Gastroesophageal sphincter (tissue), 4 donors: ENCODE results near the gene SPINK8. TPM values are rescaled to one million over a fixed set of nuclear protein-coding genes. Genes with fewer than 3 reads are reported as not detected.
A peak's percentile ranks its signal among the peaks of the same experiment; 100 is the strongest.

Source experiments
- ATAC-seq: fragments of 150-250 bp; one replicate; pipeline ENCODE4 v1.9.1; 2016; ENCODE audit warnings: mild to moderate bottlenecking, moderate library complexity
- H3K27ac ChIP-seq, 4 donors: fragments of 200-600 bp; sonication (generic) in 3 of 4; 1 replicate in 3 of 4; 2 replicates in 1 of 4; pipeline ENCODE4 v1.5.1; 2016 to 2019
- H3K27me3 ChIP-seq: fragments of 200-600 bp; sonication (generic); one replicate; pipeline ENCODE4 v1.5.1; 2019
- H3K36me3 ChIP-seq, 2 donors: fragments of 200-600 bp; sonication (generic); one replicate each; pipeline ENCODE4 v1.5.1; 2019; ENCODE audit warnings: control low read depth in 1 of 2
- H3K4me1 ChIP-seq, 3 donors: fragments of 200-600 bp; sonication (generic); 1 replicate in 2 of 3; 2 replicates in 1 of 3; pipeline ENCODE4 v1.5.1; 2016 to 2019; ENCODE audit warnings: control low read depth in 2 of 3
- H3K4me3 ChIP-seq, 2 donors: fragments of 200-600 bp; sonication (generic); one replicate each; pipeline ENCODE4 v1.5.1; 2019; ENCODE audit warnings: mild to moderate bottlenecking in 1 of 2, moderate library complexity in 1 of 2
- H3K9me3 ChIP-seq, 3 donors: fragments of 200-600 bp; sonication (generic); one replicate each; pipeline ENCODE4 v1.5.1; 2017 to 2019; ENCODE audit warnings: control low read depth in 2 of 3
- EP300 ChIP-seq: sonication (generic); formaldehyde crosslinking; IDR thresholded peaks from one replicate; pipeline ENCODE4 v1.6.1; 2017; ENCODE audit warnings: antibody characterized with exemption, mild to moderate bottlenecking
- POLR2A ChIP-seq, 2 donors: fragments of 450-650 bp; IDR thresholded peaks; one replicate each; pipeline ENCODE4 v1.6.1; 2017; ENCODE audit warnings: antibody characterized with exemption in 2 of 2, mild to moderate bottlenecking in 2 of 2, moderate library complexity in 1 of 2
- POLR2AphosphoS5 ChIP-seq: sonication (generic); formaldehyde crosslinking; IDR thresholded peaks from one replicate; pipeline ENCODE4 v1.6.1; 2017; ENCODE audit warnings: antibody characterized with exemption
- WGBS, 2 donors: methylation state at CpG; one replicate each; pipeline ENCODE4 v1.1.5; 2018; ENCODE audit warnings: low coverage in 1 of 2; 5-methylcytosine and 5-hydroxymethylcytosine counted together
- total RNA-seq, 4 donors: library from RNA; depleted of rRNA; stranded (reverse); fragments of >200 nt; gene quantifications; one replicate each; pipeline ENCODE4 v1.1.0, GENCODE V29; 2016
- TF ChIP-seq, protein P1 (sequence below), 4 experiments: fragments of 200-600 bp in 2 of 4; fragments of 450-650 bp in 2 of 4; sonication (generic) in 1 of 4; IDR thresholded peaks; one replicate each; pipeline ENCODE4 v1.5.1; 2017 to 2019; ENCODE audit warnings: antibody characterized with exemption in 4 of 4, mild to moderate bottlenecking in 2 of 4, moderate library complexity in 2 of 4

The SPINK8 gene
- total RNA-seq, 4 donors from 2014 or later: not detected

DNA sequence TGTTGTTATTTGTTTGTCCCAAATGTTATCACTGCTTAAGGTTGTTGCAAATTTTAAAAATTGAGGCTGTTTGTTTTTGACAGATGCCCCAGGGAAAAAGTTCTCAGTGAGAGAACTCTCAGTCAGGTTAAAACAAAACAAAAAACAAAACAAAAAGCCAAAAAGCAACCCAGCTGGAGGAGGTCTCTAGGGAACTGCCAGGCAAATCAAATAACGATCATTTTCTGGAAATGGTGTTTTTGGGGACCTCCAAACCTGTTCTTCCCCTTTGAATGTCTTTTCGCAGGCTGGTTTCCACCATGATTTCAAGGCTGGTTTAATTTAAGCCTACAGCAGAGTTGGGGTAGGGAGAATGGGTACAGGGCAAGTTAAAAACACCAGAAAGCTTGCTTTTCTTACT lies 27.2 kb downstream of the SPINK8 start:
- TF ChIP-seq POLR2A (IDR thresholded peaks at IDR 0.05): no peak
- TF ChIP-seq EP300: no peak
- no peak for TF ChIP-seq POLR2AphosphoS5
- TF ChIP-seq, protein P1, sequence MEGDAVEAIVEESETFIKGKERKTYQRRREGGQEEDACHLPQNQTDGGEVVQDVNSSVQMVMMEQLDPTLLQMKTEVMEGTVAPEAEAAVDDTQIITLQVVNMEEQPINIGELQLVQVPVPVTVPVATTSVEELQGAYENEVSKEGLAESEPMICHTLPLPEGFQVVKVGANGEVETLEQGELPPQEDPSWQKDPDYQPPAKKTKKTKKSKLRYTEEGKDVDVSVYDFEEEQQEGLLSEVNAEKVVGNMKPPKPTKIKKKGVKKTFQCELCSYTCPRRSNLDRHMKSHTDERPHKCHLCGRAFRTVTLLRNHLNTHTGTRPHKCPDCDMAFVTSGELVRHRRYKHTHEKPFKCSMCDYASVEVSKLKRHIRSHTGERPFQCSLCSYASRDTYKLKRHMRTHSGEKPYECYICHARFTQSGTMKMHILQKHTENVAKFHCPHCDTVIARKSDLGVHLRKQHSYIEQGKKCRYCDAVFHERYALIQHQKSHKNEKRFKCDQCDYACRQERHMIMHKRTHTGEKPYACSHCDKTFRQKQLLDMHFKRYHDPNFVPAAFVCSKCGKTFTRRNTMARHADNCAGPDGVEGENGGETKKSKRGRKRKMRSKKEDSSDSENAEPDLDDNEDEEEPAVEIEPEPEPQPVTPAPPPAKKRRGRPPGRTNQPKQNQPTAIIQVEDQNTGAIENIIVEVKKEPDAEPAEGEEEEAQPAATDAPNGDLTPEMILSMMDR (IDR thresholded peaks at IDR 0.05): no peak
- no peak overlapping the region for H3K4me3 ChIP-seq
- 49 to 51% methylated on average over 2 of the region's 2 CpGs for WGBS, 2 donors
- H3K9me3 ChIP-seq: no peaks in the 10 kb centered on the region
- H3K36me3 ChIP-seq: no peaks in the 10 kb centered on the region
- peaks cover 3% of the 10 kb centered on the region for H3K27me3 ChIP-seq
- H3K4me1 ChIP-seq: peaks cover 0 to 9% (median 0%) of the 10 kb centered on the region in 3 donors
- no peak overlapping the region for H3K27ac ChIP-seq
- no peak for ATAC-seq

GRCh38 chr3:48305396-48305795 lies 28.1 kb downstream of the SPINK8 start:
- WGBS, 2 donors: 88% methylated on average over 2 of the region's 2 CpGs; no CpG with 5 or more reads in 1 of the 2 donors
- no peak for ATAC-seq
- Histone ChIP-seq H3K4me3 (no peak overlapping the region), H3K9me3 (no peaks in the 10 kb centered on the region), H3K4me1 (peaks cover 0 to 13% (median under 1%) of the 10 kb centered on the region in 3 donors), H3K27ac (no peak overlapping the region), H3K27me3 (peaks cover 3% of the 10 kb centered on the region), H3K36me3 (no peaks in the 10 kb centered on the region)
- TF ChIP-seq, protein P1 (IDR thresholded peaks at IDR 0.05): no peak
- no peak for TF ChIP-seq POLR2AphosphoS5

DNA sequence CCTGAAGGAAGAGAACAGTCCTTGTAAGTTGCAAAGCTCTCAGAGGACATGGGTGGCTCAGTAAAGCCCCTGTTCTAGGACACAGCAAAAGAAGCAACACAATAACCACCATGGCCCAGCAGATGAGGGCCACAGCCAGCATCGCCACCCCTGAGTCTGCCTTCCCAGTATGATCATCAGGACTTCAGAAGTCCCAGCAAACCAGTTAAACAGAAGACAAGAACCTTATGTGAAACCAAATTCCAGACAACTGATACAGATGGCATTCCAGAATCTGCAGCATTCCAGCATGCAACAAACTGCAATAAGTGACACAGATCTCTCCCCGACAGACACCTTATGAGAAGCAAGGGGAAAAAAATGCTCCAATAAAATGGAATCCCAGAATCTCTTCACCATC lies 30.4 kb downstream of the SPINK8 start:
- peaks cover 4 to 24% (median 9%) of the 10 kb centered on the region in 3 donors for H3K4me1 ChIP-seq
- no peak for ATAC-seq
- no peak overlapping the region for H3K4me3 ChIP-seq
- TF ChIP-seq POLR2AphosphoS5 (no peak), POLR2A (IDR thresholded peaks at IDR 0.05) (no peak), EP300 (no peak)
- TF ChIP-seq, protein P1 (IDR thresholded peaks at IDR 0.05): no peak
- peak overlapping the region in 1 of 4 donors; percentile 98 for H3K27ac ChIP-seq
- H3K36me3 ChIP-seq: peaks cover 0 to 4% of the 10 kb centered on the region in 2 donors
- H3K27me3 ChIP-seq: no peaks in the 10 kb centered on the region
- WGBS, 2 donors: 83 to 100% methylated on average over 1 of the region's 2 CpGs
- H3K9me3 ChIP-seq: no peaks in the 10 kb centered on the region

DNA sequence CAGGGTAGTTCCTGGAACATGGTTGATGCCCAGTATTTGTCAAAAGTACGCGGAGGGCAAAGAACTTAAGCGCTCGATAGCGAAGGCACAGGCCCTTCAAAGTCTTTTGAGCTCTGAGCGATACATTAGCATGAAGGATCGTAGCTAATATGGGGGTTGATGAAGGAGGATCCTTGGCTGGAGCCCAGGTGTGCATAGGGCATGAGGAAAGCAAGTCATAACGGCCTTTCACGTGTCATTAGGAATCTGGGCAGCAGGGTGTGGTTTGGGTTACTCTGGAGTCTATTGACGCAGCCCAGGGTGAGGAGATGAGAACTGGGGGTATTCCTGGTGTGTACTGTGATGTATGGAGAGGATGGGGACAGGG lies 31.7 kb downstream of the SPINK8 start:
- no peak for TF ChIP-seq EP300
- no peak for TF ChIP-seq POLR2AphosphoS5
- TF ChIP-seq POLR2A (IDR thresholded peaks at IDR 0.05): no peak
- TF ChIP-seq, protein P1 (IDR thresholded peaks at IDR 0.05): no peak
- H3K4me1 ChIP-seq: peaks cover 4 to 29% (median 9%) of the 10 kb centered on the region in 3 donors
- WGBS, 2 donors: 14 to 20% methylated on average over 1 to 4 of the region's 10 CpGs
- ATAC-seq: peak; percentile 23
- peaks cover 0 to 17% of the 10 kb centered on the region in 2 donors for H3K36me3 ChIP-seq
- H3K9me3 ChIP-seq: no peaks in the 10 kb centered on the region
- H3K27me3 ChIP-seq: no peaks in the 10 kb centered on the region
- H3K4me3 ChIP-seq: peak overlapping the region; percentile 87 to 94
- peak overlapping the region; percentile 92 to 99 (median 96) for H3K27ac ChIP-seq

DNA sequence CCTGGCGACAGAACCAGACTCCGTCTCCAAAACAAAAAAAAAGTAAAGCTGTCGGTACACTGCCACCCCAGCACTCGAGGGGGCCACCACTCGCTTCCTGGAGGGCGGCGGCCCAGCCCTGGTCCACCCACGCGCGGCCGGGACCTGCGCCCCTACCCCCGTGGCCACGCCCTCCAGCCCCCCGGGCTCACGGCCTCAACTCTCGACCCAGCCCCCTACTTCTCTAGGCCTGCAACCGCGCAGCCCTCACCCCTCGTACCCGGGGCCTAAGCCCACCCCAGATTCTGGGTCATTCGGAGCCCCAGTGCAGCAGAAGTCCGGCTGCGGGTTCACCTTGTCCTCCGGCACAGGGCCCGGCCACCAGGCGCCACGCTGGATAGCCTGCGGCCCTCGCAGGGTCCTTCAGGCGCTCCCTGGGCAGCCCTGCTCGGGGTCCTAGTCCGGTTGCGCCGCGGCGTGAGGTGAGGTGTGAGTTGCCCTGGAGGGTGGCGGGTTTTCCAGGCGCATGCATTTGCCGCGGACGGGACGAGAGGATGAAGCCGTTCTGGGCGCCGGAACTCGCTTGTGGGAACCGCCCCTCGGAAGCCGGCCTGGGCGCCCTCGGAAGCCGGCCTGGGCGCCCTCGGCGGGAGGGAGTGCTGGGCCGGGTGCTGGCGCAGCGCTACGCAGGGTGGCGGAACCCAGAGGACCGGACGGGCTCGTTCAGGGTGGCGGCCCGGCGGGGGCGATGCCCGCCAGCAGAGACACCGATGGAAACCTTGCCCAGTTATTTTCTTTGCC lies 32.3 kb downstream of the SPINK8 start, which contains the start of gene NME6:
Gene NME6, minus strand, starts transcription at position 348 of the 780 bp plus-strand sequence.
- Histone ChIP-seq H3K4me1 (peaks cover 4 to 29% (median 9%) of the 10 kb centered on the region in 3 donors), H3K9me3 (no peaks in the 10 kb centered on the region), H3K27me3 (no peaks in the 10 kb centered on the region), H3K4me3 (peak within 1 kb of the TSS; percentile 87 to 94), H3K36me3 (peaks cover 0 to 23% of the 10 kb centered on the region in 2 donors), H3K27ac (peak within 1 kb of the TSS; percentile 92 to 99 (median 96))
- TF ChIP-seq, protein P1 (IDR thresholded peaks at IDR 0.05): peak in 3 of 4 experiments; percentile 21 to 39 (median 26)
- TF ChIP-seq EP300 (no peak), POLR2A (IDR thresholded peaks at IDR 0.05) (peak; percentile 65 to 82), POLR2AphosphoS5 (peak; percentile 70)
- peak; percentile 98 for ATAC-seq
- 0% methylated on average over 5 to 14 of the region's 70 CpGs for WGBS, 2 donors
